Right atrium auricular region (tissue), 2 donors: Measurements from ENCODE around the gene LRIT1. TPM values are rescaled to one million over a fixed set of nuclear protein-coding genes. Genes with fewer than 3 reads are reported as not detected.

ENCODE experiments used
- DNase-seq: peaks from one replicate; pipeline ENCODE4 v3.0.0-alpha.2; 2019; ENCODE audit warnings: low spot score
- H3K27ac ChIP-seq, 2 donors: fragments of 200-600 bp; sonication (generic); 1 replicate in 1 of 2; 2 replicates in 1 of 2; pipeline ENCODE4 v1.5.1; 2016 to 2019
- H3K27me3 ChIP-seq, 2 donors: fragments of 200-600 bp; sonication (generic); one replicate each; pipeline versions ENCODE4 v1.5.1 to v1.6.0; 2017 to 2019
- H3K36me3 ChIP-seq: fragments of 200-600 bp; sonication (generic); one replicate; pipeline ENCODE4 v1.5.1; 2016
- H3K4me1 ChIP-seq, 2 donors: fragments of 200-600 bp; sonication (generic); one replicate each; pipeline versions ENCODE4 v1.5.1 to v1.6.0; 2017 to 2019
- H3K4me3 ChIP-seq, 2 donors: fragments of 200-600 bp; sonication (generic); 1 replicate in 1 of 2; 2 replicates in 1 of 2; pipeline ENCODE4 v1.5.1; 2017 to 2019; ENCODE audit warnings: mild to moderate bottlenecking in 1 of 2, moderate library complexity in 1 of 2
- H3K9me3 ChIP-seq, 2 donors: fragments of 200-600 bp; sonication (generic); one replicate each; pipeline ENCODE4 v1.5.1; 2019
- CTCF ChIP-seq, 2 donors: fragments of 200-600 bp; sonication (generic); IDR thresholded peaks; one replicate each; pipeline ENCODE4 v1.5.1; 2019; ENCODE audit warnings: antibody characterized with exemption in 2 of 2
- total RNA-seq, 2 donors: library from RNA; depleted of rRNA; stranded (reverse); fragments of >200 nt; gene quantifications; one replicate each; pipeline ENCODE4 v1.1.0, GENCODE V29; 2016

LRIT1 gene
- total RNA-seq, 2 donors from 2014 or later, result not detected

GRCh38 chr10:84214046-84214572 lies 27.2 kb downstream of the LRIT1 start:
- Histone ChIP-seq H3K9me3 (no peaks in the 10 kb centered on the region), H3K4me1 (no peaks in the 10 kb centered on the region), H3K27ac (no peak overlapping the region), H3K27me3 (no peaks in the 10 kb centered on the region), H3K36me3 (no peaks in the 10 kb centered on the region), H3K4me3 (no peak overlapping the region)
- DNase-seq, result no peak
- TF ChIP-seq CTCF (IDR thresholded peaks at IDR 0.05), result no peak

- DNase-seq, result no peak
- Histone ChIP-seq H3K36me3 (no peaks in the 10 kb centered on the region), H3K9me3 (no peaks in the 10 kb centered on the region), H3K4me3 (no peak overlapping the region), H3K27me3 (no peaks in the 10 kb centered on the region), H3K4me1 (no peaks in the 10 kb centered on the region), H3K27ac (no peak overlapping the region)
- TF ChIP-seq CTCF (IDR thresholded peaks at IDR 0.05), result no peak
Measured at GRCh38 chr10:84213076-84213475, 28.3 kb downstream of the LRIT1 start.

GRCh38 chr10:84212014-84212413 lies 29.3 kb downstream of the LRIT1 start:
- no peak for DNase-seq
- H3K9me3 ChIP-seq, result no peaks in the 10 kb centered on the region
- no peak for TF ChIP-seq CTCF (IDR thresholded peaks at IDR 0.05)
- H3K36me3 ChIP-seq, result no peaks in the 10 kb centered on the region
- no peaks in the 10 kb centered on the region for H3K4me1 ChIP-seq
- no peaks in the 10 kb centered on the region for H3K27me3 ChIP-seq
- no peak overlapping the region for H3K27ac ChIP-seq
- H3K4me3 ChIP-seq, result no peak overlapping the region

- Histone ChIP-seq H3K27me3 (no peaks in the 10 kb centered on the region), H3K27ac (no peak overlapping the region), H3K4me3 (no peak overlapping the region), H3K4me1 (no peaks in the 10 kb centered on the region), H3K36me3 (no peaks in the 10 kb centered on the region), H3K9me3 (no peaks in the 10 kb centered on the region)
- no peak for DNase-seq
- TF ChIP-seq CTCF (IDR thresholded peaks at IDR 0.05), result no peak
Measured at GRCh38 chr10:84211566-84211965, 29.8 kb downstream of the LRIT1 start.

GRCh38 chr10:84208023-84208422 lies 33.3 kb downstream of the LRIT1 start:
- Histone ChIP-seq H3K36me3 (no peaks in the 10 kb centered on the region), H3K4me1 (no peaks in the 10 kb centered on the region), H3K27ac (no peak overlapping the region), H3K27me3 (no peaks in the 10 kb centered on the region), H3K4me3 (no peak overlapping the region), H3K9me3 (no peaks in the 10 kb centered on the region)
- no peak for TF ChIP-seq CTCF (IDR thresholded peaks at IDR 0.05)
- DNase-seq, result no peak

- no peak for DNase-seq
- Histone ChIP-seq H3K36me3 (no peaks in the 10 kb centered on the region), H3K4me1 (no peaks in the 10 kb centered on the region), H3K27me3 (no peaks in the 10 kb centered on the region), H3K9me3 (no peaks in the 10 kb centered on the region), H3K27ac (no peak overlapping the region), H3K4me3 (no peak overlapping the region)
- TF ChIP-seq CTCF (IDR thresholded peaks at IDR 0.05), result no peak
Measured at GRCh38 chr10:84205853-84206525, 35.4 kb downstream of the LRIT1 start.
